Naive thymus-derived CD4-positive, alpha-beta T cell (primary cell): ENCODE data around the gene SMARCAD1. TPM values are rescaled to one million over a fixed set of nuclear protein-coding genes. Genes with fewer than 3 reads are reported as not detected.

Experiments used
- ATAC-seq: fragments of 150-1000 bp; cut with Tn5 transposase; 2 replicates; pipeline ENCODE4 v1.10.0; 2021; ENCODE audit warnings: mild to moderate bottlenecking, moderate library complexity
- CTCF ChIA-PET: fragments of 350-600 bp; sonication (Branson Sonifier 250); formaldehyde crosslinking; loops from one replicate; lab custom pipeline; 2021; ENCODE audit warnings: antibody characterized with exemption; lab: Charles Lee
- POLR2A ChIA-PET: fragments of 350-600 bp; sonication (Branson Sonifier 250); formaldehyde crosslinking; loops from one replicate; lab custom pipeline; 2021; ENCODE audit warnings: antibody characterized with exemption, inconsistent platforms; lab: Charles Lee
- DNase-seq, 9 donors: peaks; one replicate each; pipeline versions ENCODE4 v3.0.0 to v3.0.0-alpha.2; 2020 to 2022; ENCODE audit warnings: mixed read lengths in 1 of 9
- H3K27ac ChIP-seq: one replicate; pipeline ENCODE4 v1.7.0; 2013; ENCODE audit warnings: mild to moderate bottlenecking, low read depth, low read length, moderate library complexity
- H3K27me3 ChIP-seq, 2 donors: one replicate each; pipeline ENCODE4 v1.7.0; 2013; ENCODE audit warnings: low read length in 2 of 2, mild to moderate bottlenecking in 2 of 2, moderate library complexity in 2 of 2; ENCODE audit not compliant: control insufficient read depth in 2 of 2, insufficient read depth in 2 of 2
- H3K36me3 ChIP-seq, 3 experiments: 1 replicate in 2 of 3; 2 replicates in 1 of 3; pipeline ENCODE4 v1.7.0; 2013; ENCODE audit warnings: low read length in 3 of 3, mild to moderate bottlenecking in 3 of 3, moderate library complexity in 1 of 3; ENCODE audit not compliant: insufficient read depth in 3 of 3, control insufficient read depth in 2 of 3
- H3K4me1 ChIP-seq, 2 donors: one replicate each; pipeline ENCODE4 v1.7.0; 2013; ENCODE audit warnings: low read length in 2 of 2, mild to moderate bottlenecking in 2 of 2, moderate library complexity in 1 of 2; ENCODE audit not compliant: control insufficient read depth in 2 of 2, insufficient read depth in 2 of 2
- H3K4me3 ChIP-seq: 2 replicates; pipeline ENCODE4 v1.7.0; 2013; ENCODE audit warnings: mild to moderate bottlenecking, low read length
- H3K9me3 ChIP-seq, 3 experiments: 1 replicate in 2 of 3; 2 replicates in 1 of 3; pipeline ENCODE4 v1.7.0; 2013; ENCODE audit warnings: low read length in 3 of 3; ENCODE audit not compliant: control insufficient read depth in 2 of 3
- H3K27ac Mint-ChIP-seq, 9 donors: one replicate each; pipeline ENCODE4 v1.8.0; 2020 to 2022; ENCODE audit warnings: mixed read lengths in 9 of 9, mild to moderate bottlenecking in 8 of 9, moderate library complexity in 5 of 9, inconsistent platforms in 2 of 9
- H3K27me3 Mint-ChIP-seq, 5 donors: one replicate each; pipeline ENCODE4 v1.8.0; 2021 to 2022; ENCODE audit warnings: mixed read lengths in 5 of 5, mild to moderate bottlenecking in 1 of 5
- H3K36me3 Mint-ChIP-seq, 5 donors: one replicate each; pipeline ENCODE4 v1.8.0; 2020 to 2022; ENCODE audit warnings: mixed read lengths in 5 of 5, mild to moderate bottlenecking in 3 of 5, inconsistent platforms in 1 of 5
- H3K4me1 Mint-ChIP-seq, 7 donors: one replicate each; pipeline ENCODE4 v1.8.0; 2020 to 2022; ENCODE audit warnings: mixed read lengths in 7 of 7, mild to moderate bottlenecking in 3 of 7, inconsistent platforms in 1 of 7
- H3K4me3 Mint-ChIP-seq, 10 donors: one replicate each; pipeline ENCODE4 v1.8.0; 2020 to 2022; ENCODE audit warnings: mild to moderate bottlenecking in 10 of 10, mixed read lengths in 10 of 10, moderate library complexity in 6 of 10, inconsistent platforms in 2 of 10
- H3K9me3 Mint-ChIP-seq, 11 donors: one replicate each; pipeline ENCODE4 v1.8.0; 2020 to 2022; ENCODE audit warnings: mixed read lengths in 11 of 11, mild to moderate bottlenecking in 4 of 11, inconsistent platforms in 1 of 11, moderate library complexity in 1 of 11
- intact Hi-C, 2 donors: fragments of 100-400 bp; cut with micrococcal nuclease; formaldehyde crosslinking; loops; one replicate each; pipeline ENCODE4 v1.15.1; 2023
- polyA plus RNA-seq, 2 donors: library from polyadenylated mRNA; unstranded; fragments of 300-500 nt; fragmentation: Illumina TruSeq; gene quantifications; one replicate each; pipeline ENCODE4 v1.2.3, GENCODE V29; 2021
- total RNA-seq, 6 experiments: library from RNA in 5 of 6; stranded (reverse) in 5 of 6; gene quantifications; 1 replicate in 5 of 6; 2 replicates in 1 of 6; pipeline ENCODE4 v1.2.3 and lab custom pipeline; 2021 to 2026

SMARCAD1 gene
- total and polyA plus RNA-seq, 7 experiments from 2014 or later: 12.6 to 34.2 (median 16.8) TPM

- ATAC-seq (no peak), DNase-seq (no peak)
- Histone ChIP-seq H3K4me1 (no peaks in the 10 kb centered on the region), H3K27ac (no peak overlapping the region), H3K9me3 (no peaks in the 10 kb centered on the region), H3K27me3 (no peaks in the 10 kb centered on the region), H3K36me3 (peaks cover 7 to 16% (median 10%) of the 10 kb centered on the region in 3 experiments), H3K4me3 (no peak overlapping the region)
- Mint-ChIP-seq H3K4me3 (no peak overlapping the region), H3K27ac (peak overlapping the region in 2 of 9 donors; percentile 18 to 25), H3K4me1 (peaks cover 0 to 3% (median 2%) of the 10 kb centered on the region in 7 donors), H3K9me3 (no peaks in the 10 kb centered on the region), H3K36me3 (peaks cover 3 to 38% (median 8%) of the 10 kb centered on the region in 5 donors), H3K27me3 (no peaks in the 10 kb centered on the region)
- intact Hi-C loops: loop anchor here in 1 of 2 donors (2.0 kb wide), 1 partner anchor 15 kb away; no protein-coding TSS in a partner anchor
- CTCF ChIA-PET: interaction anchor here (0.6 kb wide), 1 partner anchor 25 kb away, joined by 3 read pairs; no protein-coding TSS in a partner anchor
- POLR2A ChIA-PET: no interaction called here
These were observed 28.2 kb downstream of the SMARCAD1 start for GRCh38 chr4:94235825-94236224.

- ATAC-seq (no peak), DNase-seq (no peak)
- no peak overlapping the region for H3K4me3 Mint-ChIP-seq
- Histone ChIP-seq H3K4me1 (no peaks in the 10 kb centered on the region), H3K4me3 (no peak overlapping the region), H3K36me3 (peaks cover 7 to 25% (median 16%) of the 10 kb centered on the region in 3 experiments), H3K27ac (no peak overlapping the region), H3K27me3 (no peaks in the 10 kb centered on the region), H3K9me3 (no peaks in the 10 kb centered on the region)
- intact Hi-C loops: no loop called here
- H3K27me3 Mint-ChIP-seq: no peaks in the 10 kb centered on the region
- peaks cover 9 to 45% (median 15%) of the 10 kb centered on the region in 5 donors for H3K36me3 Mint-ChIP-seq
- no peaks in the 10 kb centered on the region for H3K9me3 Mint-ChIP-seq
- peak overlapping the region in 2 of 9 donors; percentile 18 to 60 for H3K27ac Mint-ChIP-seq
- no peaks in the 10 kb centered on the region for H3K4me1 Mint-ChIP-seq
- POLR2A ChIA-PET: no interaction called here
- CTCF ChIA-PET: interaction anchor here (0.8 kb wide), 1 partner anchor 13 kb away, joined by 4 read pairs; no protein-coding TSS in a partner anchor
These were observed 29.6 kb downstream of the SMARCAD1 start for GRCh38 chr4:94237271-94237670.

- Histone ChIP-seq H3K36me3 (peaks cover 7 to 33% (median 16%) of the 10 kb centered on the region in 3 experiments), H3K27ac (no peak overlapping the region), H3K4me3 (no peak overlapping the region), H3K9me3 (no peaks in the 10 kb centered on the region), H3K27me3 (no peaks in the 10 kb centered on the region), H3K4me1 (no peaks in the 10 kb centered on the region)
- Mint-ChIP-seq H3K27me3 (no peaks in the 10 kb centered on the region), H3K36me3 (peaks cover 10 to 50% (median 19%) of the 10 kb centered on the region in 5 donors), H3K4me3 (no peak overlapping the region), H3K9me3 (no peaks in the 10 kb centered on the region), H3K27ac (no peak overlapping the region), H3K4me1 (no peaks in the 10 kb centered on the region)
- CTCF ChIA-PET: no interaction called here
- intact Hi-C loops: no loop called here
- ATAC-seq: no peak
- POLR2A ChIA-PET: no interaction called here
- DNase-seq: no peak
These were observed 30.5 kb downstream of the SMARCAD1 start for GRCh38 chr4:94238160-94238559.

GRCh38 chr4:94240384-94240783, 32.7 kb downstream of the SMARCAD1 start:
- intact Hi-C loops: no loop called here

GRCh38 chr4:94244087-94244828, 36.6 kb downstream of the SMARCAD1 start:
- ATAC-seq: no peak
- H3K27ac ChIP-seq: no peak overlapping the region

More at GRCh38 chr4:94240384-94240783, 32.7 kb downstream of the SMARCAD1 start:
- Mint-ChIP-seq H3K4me1 (peaks cover 0 to 5% (median 0%) of the 10 kb centered on the region in 7 donors), H3K27ac (peak overlapping the region in 1 of 9 donors; percentile 3), H3K36me3 (peaks cover 10 to 57% (median 19%) of the 10 kb centered on the region in 5 donors), H3K27me3 (no peaks in the 10 kb centered on the region), H3K9me3 (no peaks in the 10 kb centered on the region), H3K4me3 (no peak overlapping the region)
- no peaks in the 10 kb centered on the region for H3K27me3 ChIP-seq
- ATAC-seq (no peak), DNase-seq (no peak)
- CTCF ChIA-PET: no interaction called here
- no peaks in the 10 kb centered on the region for H3K9me3 ChIP-seq
- no peak overlapping the region for H3K27ac ChIP-seq
- POLR2A ChIA-PET: no interaction called here
- peaks cover 7 to 40% (median 9%) of the 10 kb centered on the region in 3 experiments for H3K36me3 ChIP-seq
- H3K4me3 ChIP-seq: no peak overlapping the region
- no peaks in the 10 kb centered on the region for H3K4me1 ChIP-seq

GRCh38 chr4:94244829-94245185, 37.1 kb downstream of the SMARCAD1 start:
- H3K27ac Mint-ChIP-seq: peak overlapping the region in 1 of 9 donors; percentile 68
- POLR2A ChIA-PET: no interaction called here
- no peak overlapping the region for H3K4me3 ChIP-seq
- peaks cover 0 to 6% (median 0%) of the 10 kb centered on the region in 7 donors for H3K4me1 Mint-ChIP-seq
- CTCF ChIA-PET: no interaction called here
- H3K4me1 ChIP-seq: no peaks in the 10 kb centered on the region
- intact Hi-C loops: no loop called here
- H3K27me3 ChIP-seq: no peaks in the 10 kb centered on the region
- H3K36me3 Mint-ChIP-seq: peaks cover 4 to 68% (median 18%) of the 10 kb centered on the region in 5 donors
- no peaks in the 10 kb centered on the region for H3K27me3 Mint-ChIP-seq
- H3K4me3 Mint-ChIP-seq: no peak overlapping the region
- no peaks in the 10 kb centered on the region for H3K9me3 ChIP-seq
- DNase-seq (no peak), ATAC-seq (no peak)
- no peak overlapping the region for H3K27ac ChIP-seq
- peaks cover 0 to 52% (median 9%) of the 10 kb centered on the region in 3 experiments for H3K36me3 ChIP-seq
- no peaks in the 10 kb centered on the region for H3K9me3 Mint-ChIP-seq

More at GRCh38 chr4:94244087-94244828, 36.6 kb downstream of the SMARCAD1 start:
- H3K9me3 ChIP-seq: no peaks in the 10 kb centered on the region
- H3K27ac Mint-ChIP-seq: peak overlapping the region in 1 of 9 donors; percentile 68
- peaks cover 0 to 6% (median 0%) of the 10 kb centered on the region in 7 donors for H3K4me1 Mint-ChIP-seq
- no peak overlapping the region for H3K4me3 ChIP-seq
- POLR2A ChIA-PET: no interaction called here
- H3K36me3 Mint-ChIP-seq: peaks cover 4 to 64% (median 18%) of the 10 kb centered on the region in 5 donors
- intact Hi-C loops: no loop called here
- H3K27me3 Mint-ChIP-seq: no peaks in the 10 kb centered on the region
- H3K9me3 Mint-ChIP-seq: no peaks in the 10 kb centered on the region
- no peak for DNase-seq
- peaks cover 0 to 52% (median 9%) of the 10 kb centered on the region in 3 experiments for H3K36me3 ChIP-seq
- H3K4me1 ChIP-seq: no peaks in the 10 kb centered on the region
- H3K4me3 Mint-ChIP-seq: no peak overlapping the region
- H3K27me3 ChIP-seq: no peaks in the 10 kb centered on the region
- CTCF ChIA-PET: no interaction called here
